GM12874 (cell line): Measurements from ENCODE around the gene RNF19B.

Experiments used
- CTCF ChIP-seq: IDR thresholded peaks from 2 replicates; pipeline ENCODE4 v1.5.1; 2011; ENCODE audit warnings: low read depth, mild to moderate bottlenecking, control low read depth, low read length, moderate library complexity; ENCODE audit not compliant: insufficient read depth

The RNF19B gene

DNA sequence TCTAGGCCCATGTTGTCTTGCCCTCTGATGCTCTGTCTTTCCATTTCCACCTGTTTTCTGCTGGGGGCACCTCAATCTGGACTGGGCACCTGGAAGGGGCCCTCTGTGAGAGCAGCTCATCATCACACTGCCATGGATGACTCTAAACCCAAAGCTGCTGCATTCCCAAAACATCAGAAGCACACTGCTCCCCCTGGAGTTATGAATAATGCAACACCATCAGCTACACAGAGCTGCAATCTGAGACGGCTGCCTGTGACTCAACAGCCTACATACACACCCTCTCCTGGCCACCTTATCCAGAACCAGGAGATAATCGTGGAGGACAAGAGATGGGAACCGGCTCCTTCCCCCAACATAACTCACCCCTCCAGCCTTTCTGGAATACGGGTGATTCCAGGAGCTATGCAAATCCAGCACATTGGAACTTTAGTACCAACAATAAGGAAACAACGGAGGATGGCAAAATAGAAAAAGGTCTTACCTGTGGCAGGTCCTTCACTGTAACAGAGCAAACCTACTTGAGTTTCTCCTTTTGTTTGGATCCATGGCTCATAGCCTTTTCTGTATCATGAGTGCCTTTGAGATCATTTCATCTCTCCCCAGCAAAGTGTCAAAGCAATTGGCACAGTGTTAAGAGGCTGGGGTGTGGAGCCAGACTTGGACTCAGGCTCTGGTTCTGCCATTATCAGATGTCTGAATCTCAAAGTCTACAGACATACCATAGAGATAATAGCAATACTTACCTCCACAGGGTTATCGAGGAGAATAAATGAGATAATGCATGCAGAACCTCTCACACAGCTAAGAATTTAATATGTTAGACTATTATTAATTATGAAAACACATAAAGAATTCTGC is 42.8 kb upstream of the RNF19B start:
- TF ChIP-seq CTCF, result no peak

- no peak for TF ChIP-seq CTCF
These were observed 41.3 kb upstream of the RNF19B start for GRCh38 chr1:33005838-33006421.

DNA sequence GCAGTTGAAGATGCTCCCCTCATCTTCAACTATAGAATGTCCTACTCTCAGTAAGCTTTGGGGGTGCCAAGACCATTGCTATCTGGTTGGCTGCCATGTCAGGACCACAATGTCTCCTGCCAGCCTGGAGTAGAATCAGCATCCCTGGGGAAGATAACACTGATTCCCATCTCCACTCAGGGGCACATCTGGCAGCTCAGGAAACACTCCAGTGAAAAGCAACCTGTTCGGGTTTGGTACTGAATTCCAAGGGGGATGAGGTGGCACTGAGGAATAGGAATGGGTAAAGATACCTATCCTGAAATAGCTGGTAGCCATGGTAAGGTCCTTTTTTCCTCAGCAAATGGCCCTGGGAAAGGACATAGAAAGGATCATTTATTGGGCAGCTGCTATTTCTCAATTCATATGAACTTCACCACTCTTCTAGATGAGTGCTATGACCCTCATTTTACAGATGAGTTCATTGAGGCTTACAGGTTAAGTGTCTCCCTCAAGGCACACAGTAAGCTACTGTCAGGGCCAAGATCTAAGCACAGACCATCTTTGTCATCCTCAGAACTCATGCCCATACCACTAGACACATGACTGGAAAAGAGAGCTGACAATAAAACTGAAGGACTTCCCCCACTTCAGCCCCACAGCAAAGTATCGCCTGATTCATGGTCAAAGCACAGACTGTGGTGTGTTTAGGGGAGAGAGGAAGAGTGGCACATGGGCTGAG is 40.7 kb upstream of the RNF19B start:
- TF ChIP-seq CTCF, result no peak

DNA sequence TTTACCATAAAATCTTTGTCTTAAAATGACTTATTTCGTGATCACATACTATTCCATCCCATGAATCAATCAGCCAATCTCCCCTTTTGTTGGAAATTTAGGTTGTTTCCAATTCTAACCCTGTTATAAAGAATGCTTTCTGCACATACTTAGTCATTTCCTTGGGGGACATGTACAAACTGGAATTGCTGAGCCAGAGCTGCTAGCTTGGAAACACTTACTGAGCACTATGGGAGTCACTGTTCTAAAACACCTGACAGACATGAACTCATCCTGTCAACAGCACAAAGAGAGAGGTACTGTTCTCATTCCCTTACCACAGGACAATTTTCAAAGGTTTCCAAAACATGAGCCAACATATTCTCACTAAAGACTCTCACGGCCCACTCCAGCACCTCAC is 40.0 kb upstream of the RNF19B start:
- TF ChIP-seq CTCF, result no peak

DNA sequence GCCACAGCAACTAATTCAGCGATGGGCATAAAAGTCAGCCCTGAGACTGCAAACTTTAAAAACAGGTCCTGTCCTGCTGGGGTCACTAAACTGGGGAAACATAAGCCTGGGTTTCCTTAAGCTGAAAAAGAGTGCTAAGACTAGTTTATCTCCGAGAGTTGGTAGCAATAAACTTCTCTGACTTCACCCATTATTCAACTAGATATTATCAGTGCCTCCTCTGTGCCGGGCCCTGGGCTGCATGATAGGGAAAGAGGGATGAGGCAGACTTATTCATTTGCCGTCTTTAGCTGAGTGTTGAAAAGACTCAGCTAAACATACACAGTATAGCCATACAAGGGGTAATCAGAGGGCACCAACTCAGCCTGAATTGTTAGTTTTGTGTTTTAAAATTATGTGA is 39.0 kb upstream of the RNF19B start:
- TF ChIP-seq CTCF, result no peak

DNA sequence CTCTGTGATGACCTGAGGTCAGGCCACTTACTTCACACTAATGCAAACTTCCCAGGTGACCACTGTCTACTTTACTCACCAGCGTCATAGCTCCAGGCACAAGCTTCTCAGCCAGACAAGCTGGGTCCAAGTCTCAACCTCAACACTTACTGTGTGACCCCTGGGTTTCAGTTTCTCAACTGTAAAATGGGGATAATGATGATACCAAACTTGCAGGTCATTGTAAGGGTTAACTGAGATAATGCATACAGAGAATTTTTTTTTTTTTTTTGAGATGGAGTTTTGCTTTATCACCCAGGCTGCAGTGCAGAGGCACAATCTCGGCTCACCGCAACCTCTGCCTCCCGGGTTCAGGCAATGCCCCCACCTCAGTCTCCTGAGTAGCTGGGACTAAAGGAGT is 37.4 kb upstream of the RNF19B start:
- TF ChIP-seq CTCF, result no peak

DNA sequence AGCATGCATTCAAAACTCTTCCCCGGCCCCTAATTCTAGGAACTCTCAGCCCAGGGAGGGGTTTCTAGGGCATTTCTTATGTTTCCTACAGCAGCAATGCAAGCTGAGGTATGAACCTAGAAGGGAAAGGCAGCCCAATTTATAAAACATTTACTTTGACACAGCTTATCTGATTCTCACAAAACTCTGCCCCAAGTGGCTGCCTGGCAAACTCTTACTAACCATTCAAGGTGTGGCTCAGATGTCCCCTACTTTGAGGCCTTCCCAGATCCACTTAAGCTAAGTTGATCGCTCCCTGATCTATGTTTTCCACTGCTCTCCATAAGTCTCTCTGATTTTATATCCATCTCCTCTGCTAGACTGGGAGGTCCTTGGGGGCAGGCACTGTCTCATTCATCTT is 36.7 kb upstream of the RNF19B start:
- TF ChIP-seq CTCF, result peak; percentile 48
